GM23248 (cell line): ENCODE measurements around the gene PRSS22.

Experiments
- EZH2 ChIP-seq: fragments of 200-600 bp; sonication (generic); IDR thresholded peaks from 2 replicates; pipeline ENCODE4 v1.6.1; 2018; ENCODE audit warnings: antibody characterized with exemption, mild to moderate bottlenecking; ENCODE audit not compliant: insufficient read depth, poor library complexity, severe bottlenecking
- EZH2phosphoT487 ChIP-seq: fragments of 200-600 bp; sonication (generic); IDR thresholded peaks from 2 replicates; pipeline ENCODE4 v1.6.1; 2018; ENCODE audit warnings: antibody characterized with exemption, moderate library complexity, mild to moderate bottlenecking, low read depth; ENCODE audit not compliant: insufficient read depth

DNA sequence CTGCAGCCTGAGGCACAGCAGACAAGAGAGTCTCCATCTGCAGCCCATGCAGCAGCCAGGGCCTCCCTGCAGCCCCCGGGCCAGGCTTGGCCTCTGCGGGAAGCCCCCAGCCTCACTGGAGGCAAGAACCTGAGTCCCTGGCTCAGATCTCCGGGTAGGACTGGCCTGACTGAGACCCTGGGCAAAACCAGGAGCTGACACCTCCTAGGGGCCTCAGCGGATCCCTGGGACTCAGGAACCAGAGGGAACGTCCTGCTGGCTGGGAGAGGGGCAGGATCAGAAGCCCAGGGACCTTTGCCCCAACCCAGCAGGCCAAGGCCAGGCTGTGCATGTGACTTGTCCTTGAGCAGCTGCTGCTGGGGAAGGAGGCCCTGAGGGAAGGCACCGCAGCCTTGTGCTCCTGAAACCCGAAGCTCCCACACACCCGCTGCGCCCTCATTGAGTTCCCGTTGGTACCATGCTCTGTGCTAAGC lies 42.6 kb downstream of the PRSS22 start:
- TF ChIP-seq EZH2: no peak
- no peak for TF ChIP-seq EZH2phosphoT487
